HUES64 (cell line): ENCODE measurements around the gene BMP8A.
"Not testable (repeated sequence)": the region's sequence is repeated elsewhere in the genome, so short reads cannot be mapped to it uniquely, and the experiment has no call there.

Experiments
- H3K27ac ChIP-seq: 2 replicates; pipeline ENCODE4 v1.7.0; 2013; ENCODE audit warnings: low read depth, low read length, inconsistent platforms
- H3K27me3 ChIP-seq: 2 replicates; pipeline ENCODE4 v1.6.1; 2013; ENCODE audit warnings: mild to moderate bottlenecking, low read length; ENCODE audit not compliant: insufficient read depth
- H3K36me3 ChIP-seq: 2 replicates; pipeline ENCODE4 v1.6.1; 2013; ENCODE audit warnings: mild to moderate bottlenecking, low read length; ENCODE audit not compliant: insufficient read depth
- H3K4me1 ChIP-seq: 2 replicates; pipeline ENCODE4 v1.6.1; 2013; ENCODE audit warnings: mild to moderate bottlenecking, low read length, moderate library complexity; ENCODE audit not compliant: insufficient read depth
- H3K4me3 ChIP-seq: 2 replicates; pipeline ENCODE4 v1.5.1; 2013; ENCODE audit warnings: mild to moderate bottlenecking, low read length, moderate library complexity
- H3K9ac ChIP-seq: 2 replicates; pipeline ENCODE4 v1.6.1; 2013; ENCODE audit warnings: mild to moderate bottlenecking, low read depth, low read length
- H3K9me3 ChIP-seq: 2 replicates; pipeline ENCODE4 v1.6.1; 2013; ENCODE audit warnings: low read depth, low read length; ENCODE audit not compliant: insufficient read depth
- WGBS: fragments of 150-250, 120-280 bp; methylation state at CpG from one replicate; pipeline ENCODE4 v1.1.7; 2013; ENCODE audit warnings: missing lambda C conversion rate; 5-methylcytosine and 5-hydroxymethylcytosine counted together

Gene BMP8A

DNA sequence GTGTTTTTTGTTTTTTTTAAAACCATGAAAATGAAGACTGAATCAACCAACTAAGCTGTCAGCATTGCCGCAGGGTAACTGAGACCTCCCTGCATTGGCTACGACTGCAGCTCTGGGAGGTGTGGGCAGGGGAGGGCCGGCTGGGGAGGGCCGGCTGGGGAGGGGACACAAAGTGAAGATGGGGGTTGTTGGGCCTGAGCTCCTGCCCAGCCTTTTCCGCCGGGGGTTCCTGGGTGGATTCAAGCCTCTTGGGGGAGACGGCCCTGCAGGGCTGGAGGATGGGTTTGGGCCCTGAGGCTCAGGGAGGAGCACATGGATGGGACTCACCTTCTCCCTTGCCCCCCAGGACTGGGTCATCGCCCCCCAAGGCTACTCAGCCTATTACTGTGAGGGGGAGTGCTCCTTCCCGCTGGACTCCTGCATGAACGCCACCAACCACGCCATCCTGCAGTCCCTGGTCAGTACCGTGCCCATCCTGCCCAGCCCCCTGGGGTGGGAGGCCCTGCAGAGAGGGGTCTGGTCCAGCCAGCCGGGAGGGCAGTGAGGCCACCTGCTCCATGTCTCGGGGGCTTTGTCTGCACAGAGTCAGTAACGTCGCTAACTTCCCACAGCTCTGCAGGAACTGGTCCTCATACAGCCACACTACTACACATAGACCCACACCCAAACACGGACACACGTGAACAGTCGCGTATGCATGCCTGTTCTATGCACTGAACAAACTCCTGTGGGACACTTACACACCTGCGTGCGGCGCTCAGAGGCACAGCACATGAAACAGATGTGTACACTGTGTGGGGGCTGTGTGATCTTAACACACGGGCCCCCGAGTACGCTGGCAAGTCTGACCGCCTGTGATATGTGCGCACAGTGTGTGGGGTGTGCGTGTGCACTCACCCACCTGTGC, 31.5 kb downstream of the BMP8A start:
- WGBS, result 84% methylated on average over 28 of the region's 29 CpGs
- Histone ChIP-seq H3K36me3 (peaks cover 4% of the 10 kb centered on the region; the same call in 1 of the 2 replicates), H3K9me3 (no peaks in the 10 kb centered on the region), H3K9ac (no peak overlapping the region), H3K4me3 (no peak overlapping the region), H3K27me3 (no peaks in the 10 kb centered on the region), H3K4me1 (no peaks in the 10 kb centered on the region), H3K27ac (no peak overlapping the region)

DNA sequence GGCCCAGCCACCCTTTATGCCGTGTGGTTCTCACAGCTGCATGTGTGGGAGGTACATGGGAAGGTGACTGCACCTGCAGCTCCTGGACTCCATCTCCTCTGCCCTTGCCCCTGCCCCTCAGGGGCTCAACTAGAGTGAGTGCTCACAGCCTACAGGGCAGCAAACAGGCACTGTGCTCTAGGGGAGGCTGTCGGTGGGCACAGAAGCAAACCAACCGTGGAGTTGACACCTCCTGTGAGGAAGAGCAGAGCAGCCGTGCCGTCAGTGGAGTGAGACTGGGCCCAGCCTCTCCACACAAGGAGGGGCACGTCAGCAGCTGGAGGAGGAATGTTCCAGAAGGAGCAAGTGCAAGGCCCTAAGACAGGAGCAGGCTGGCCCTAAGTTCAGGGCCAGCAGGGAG, 32.7 kb downstream of the BMP8A start:
- WGBS, result 87% methylated on average over 6 of the region's 6 CpGs
- Histone ChIP-seq H3K27me3 (no peaks in the 10 kb centered on the region), H3K9ac (no peak overlapping the region), H3K9me3 (no peaks in the 10 kb centered on the region), H3K4me3 (no peak overlapping the region), H3K4me1 (no peaks in the 10 kb centered on the region), H3K27ac (no peak overlapping the region), H3K36me3 (peaks cover 6% of the 10 kb centered on the region; the same call in 1 of the 2 replicates)

DNA sequence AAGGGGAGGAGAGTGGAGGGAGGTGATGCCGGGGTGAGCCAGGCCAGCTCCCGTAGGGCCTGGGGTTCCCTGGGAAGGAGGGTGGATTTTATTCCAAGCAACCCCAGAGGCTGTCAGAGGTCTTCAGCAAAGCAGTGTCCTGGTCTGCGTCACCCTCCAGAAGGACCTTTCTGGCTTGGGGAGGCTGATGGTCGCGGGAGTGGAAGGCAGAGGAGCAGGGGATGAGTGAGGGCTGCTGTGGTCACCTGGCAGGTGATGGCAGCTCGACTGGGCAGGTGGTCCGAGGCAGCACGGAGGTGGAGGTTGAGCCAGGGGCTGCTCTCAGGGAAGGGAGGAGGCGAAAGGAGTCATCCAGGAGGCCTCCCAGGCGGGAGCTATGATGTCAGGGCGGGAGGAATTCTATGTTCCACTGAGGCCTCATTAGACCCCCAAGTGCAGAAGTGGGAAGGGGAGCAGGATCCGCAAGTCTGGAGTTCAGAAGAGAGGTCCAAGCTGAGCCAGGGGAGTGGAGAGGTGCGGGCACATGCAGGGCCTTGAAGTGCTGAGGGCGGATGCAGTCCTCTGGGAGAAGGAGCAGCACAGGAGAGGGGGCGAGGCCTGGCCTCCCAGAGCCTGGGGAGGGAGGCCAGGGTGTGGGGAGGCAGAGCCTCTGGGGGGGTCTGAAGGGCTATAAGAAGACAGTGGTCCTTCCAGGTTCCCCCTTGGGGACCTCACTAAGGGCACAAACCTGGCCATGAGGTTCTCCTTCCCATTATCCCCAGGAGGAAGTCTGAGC, 33.3 kb downstream of the BMP8A start:
- no peaks in the 10 kb centered on the region for H3K9me3 ChIP-seq
- no peaks in the 10 kb centered on the region for H3K27me3 ChIP-seq
- H3K9ac ChIP-seq, result no peak overlapping the region
- no peaks in the 10 kb centered on the region for H3K4me1 ChIP-seq
- WGBS, result 93% methylated on average over 15 of the region's 15 CpGs
- H3K27ac ChIP-seq, result no peak overlapping the region
- peaks cover 8% of the 10 kb centered on the region; the same call in 1 of the 2 replicates for H3K36me3 ChIP-seq
- no peak overlapping the region for H3K4me3 ChIP-seq

DNA sequence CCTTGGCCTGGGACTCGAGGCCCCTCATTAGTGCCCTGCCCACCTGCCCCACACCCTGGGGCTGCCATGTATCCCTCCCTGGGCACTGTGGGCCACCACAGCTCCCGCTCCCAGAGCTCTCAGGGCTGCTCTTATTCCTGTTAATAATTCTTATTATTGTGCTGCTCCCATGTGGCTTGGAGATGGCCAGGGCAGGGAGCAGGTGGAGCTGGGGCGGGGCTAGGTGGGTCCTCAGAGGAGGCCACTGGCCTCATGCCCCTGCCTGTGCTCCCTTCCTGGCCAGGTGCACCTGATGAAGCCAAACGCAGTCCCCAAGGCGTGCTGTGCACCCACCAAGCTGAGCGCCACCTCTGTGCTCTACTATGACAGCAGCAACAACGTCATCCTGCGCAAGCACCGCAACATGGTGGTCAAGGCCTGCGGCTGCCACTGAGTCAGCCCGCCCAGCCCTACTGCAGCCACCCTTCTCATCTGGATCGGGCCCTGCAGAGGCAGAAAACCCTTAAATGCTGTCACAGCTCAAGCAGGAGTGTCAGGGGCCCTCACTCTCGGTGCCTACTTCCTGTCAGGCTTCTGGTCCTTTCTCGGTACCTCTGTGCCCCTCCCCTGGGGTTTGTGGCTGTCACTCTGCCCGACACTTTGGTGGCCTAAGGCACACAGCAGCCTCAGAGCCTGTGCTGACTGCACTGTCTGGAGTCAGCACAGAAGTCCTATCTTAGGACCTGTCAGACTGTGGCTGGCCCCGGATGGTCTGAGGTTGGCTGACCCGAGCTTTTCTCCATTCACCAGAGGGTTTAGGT, 34.1 kb downstream of the BMP8A start:
- WGBS, result 92% methylated on average over 17 of the region's 17 CpGs
- no peak overlapping the region for H3K4me3 ChIP-seq
- H3K27me3 ChIP-seq, result no peaks in the 10 kb centered on the region

DNA sequence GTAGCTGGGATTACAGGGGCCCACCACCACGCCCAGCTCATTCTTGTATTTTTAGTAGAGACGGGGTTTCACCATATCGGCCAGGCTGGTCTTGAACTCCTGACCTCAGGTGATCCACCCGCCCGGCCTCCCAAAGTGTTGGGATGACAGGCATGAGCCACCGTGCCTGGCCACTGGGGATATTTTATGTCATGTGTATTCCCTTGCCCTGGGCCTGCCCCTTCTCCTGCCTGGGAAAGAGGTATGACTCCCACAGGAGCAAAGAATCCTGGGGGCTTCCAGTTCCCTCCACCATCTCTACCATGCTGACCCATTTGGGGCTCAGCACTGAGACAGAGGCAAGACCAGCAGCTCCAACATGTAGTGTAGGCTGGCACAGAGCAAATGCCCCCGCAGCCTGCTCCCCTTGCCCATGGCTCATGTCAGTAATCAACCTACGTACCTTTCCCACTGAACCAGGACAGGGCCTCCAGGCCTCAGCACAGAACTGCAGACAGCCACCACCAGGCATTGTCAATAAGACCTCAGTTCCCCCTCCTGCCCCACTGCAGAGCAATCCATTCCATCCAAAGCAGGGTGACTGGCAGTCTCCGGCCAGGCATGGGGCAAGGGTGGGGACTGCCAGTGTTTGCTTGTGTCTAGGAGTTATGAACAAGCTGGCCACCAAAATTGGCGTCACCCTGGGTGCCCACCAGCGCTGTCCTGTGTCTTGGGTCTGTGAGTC, 35.2 kb downstream of the BMP8A start:
- no peak overlapping the region for H3K9ac ChIP-seq
- peaks cover 10% of the 10 kb centered on the region; the same call in 1 of the 2 replicates for H3K36me3 ChIP-seq
- H3K4me1 ChIP-seq, result no peaks in the 10 kb centered on the region
- 96% methylated on average over 11 of the region's 11 CpGs for WGBS
- no peak overlapping the region for H3K4me3 ChIP-seq
- no peaks in the 10 kb centered on the region for H3K27me3 ChIP-seq
- no peak overlapping the region for H3K27ac ChIP-seq
- H3K9me3 ChIP-seq, result no peaks in the 10 kb centered on the region

More for the DNA sequence above, 34.1 kb downstream of the BMP8A start:
- Histone ChIP-seq H3K9me3 (no peaks in the 10 kb centered on the region), H3K36me3 (peaks cover 10% of the 10 kb centered on the region; the same call in 1 of the 2 replicates), H3K4me1 (no peaks in the 10 kb centered on the region), H3K9ac (no peak overlapping the region), H3K27ac (no peak overlapping the region)

DNA sequence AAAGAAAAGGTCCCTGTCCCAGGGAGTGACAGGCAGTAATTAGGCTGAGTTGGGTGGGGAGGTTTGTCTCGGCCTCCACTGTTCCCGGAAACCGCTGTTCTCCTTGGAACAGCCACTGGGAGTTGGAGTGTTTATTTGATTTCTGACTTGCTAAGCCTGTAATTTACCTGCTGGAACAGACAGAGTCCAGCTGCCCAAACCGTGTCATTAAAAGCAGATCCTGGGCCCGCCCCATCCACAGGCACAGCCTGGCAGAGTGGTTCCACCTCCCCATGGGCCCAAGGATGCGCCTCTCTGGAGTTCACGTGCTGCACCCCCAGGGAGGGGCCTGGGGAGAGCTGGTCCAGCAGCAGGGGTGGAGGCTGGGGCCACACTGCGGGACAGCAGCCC, 35.7 kb downstream of the BMP8A start:
- not testable (repeated sequence) for H3K4me3 ChIP-seq, H3K9ac ChIP-seq, H3K27ac ChIP-seq, H3K27me3 ChIP-seq, H3K9me3 ChIP-seq, H3K4me1 ChIP-seq
- 92% methylated on average over 8 of the region's 8 CpGs for WGBS
- H3K36me3 ChIP-seq, result peaks cover 13% of the 10 kb centered on the region; the same call in 1 of the 2 replicates

DNA sequence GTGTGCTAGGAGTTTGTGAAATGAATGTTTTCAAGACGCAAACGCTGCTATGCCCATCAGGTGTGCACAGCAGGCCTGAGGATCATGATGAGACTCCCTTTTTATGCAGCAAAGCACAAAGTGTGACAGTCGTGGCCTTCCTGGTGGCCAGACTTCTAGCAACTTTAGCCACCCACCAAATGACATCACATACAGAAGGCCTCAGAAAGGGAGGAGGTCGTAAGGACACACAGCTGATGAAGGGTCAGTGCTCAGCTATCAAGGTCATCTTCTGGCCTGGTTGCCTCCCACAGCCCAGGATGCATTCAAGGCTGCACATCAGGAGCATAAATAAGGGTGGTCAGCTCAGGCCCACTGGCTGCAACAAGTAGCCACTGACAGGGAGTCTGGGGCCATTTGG, 36.6 kb downstream of the BMP8A start:
- Histone ChIP-seq H3K27me3 (no peaks in the 10 kb centered on the region), H3K9me3 (no peaks in the 10 kb centered on the region), H3K4me1 (no peaks in the 10 kb centered on the region), H3K4me3 (no peak overlapping the region), H3K9ac (no peak overlapping the region), H3K27ac (no peak overlapping the region), H3K36me3 (peaks cover 14% of the 10 kb centered on the region; the same call in 1 of the 2 replicates)
- WGBS, result 91% methylated on average over 4 of the region's 4 CpGs

DNA sequence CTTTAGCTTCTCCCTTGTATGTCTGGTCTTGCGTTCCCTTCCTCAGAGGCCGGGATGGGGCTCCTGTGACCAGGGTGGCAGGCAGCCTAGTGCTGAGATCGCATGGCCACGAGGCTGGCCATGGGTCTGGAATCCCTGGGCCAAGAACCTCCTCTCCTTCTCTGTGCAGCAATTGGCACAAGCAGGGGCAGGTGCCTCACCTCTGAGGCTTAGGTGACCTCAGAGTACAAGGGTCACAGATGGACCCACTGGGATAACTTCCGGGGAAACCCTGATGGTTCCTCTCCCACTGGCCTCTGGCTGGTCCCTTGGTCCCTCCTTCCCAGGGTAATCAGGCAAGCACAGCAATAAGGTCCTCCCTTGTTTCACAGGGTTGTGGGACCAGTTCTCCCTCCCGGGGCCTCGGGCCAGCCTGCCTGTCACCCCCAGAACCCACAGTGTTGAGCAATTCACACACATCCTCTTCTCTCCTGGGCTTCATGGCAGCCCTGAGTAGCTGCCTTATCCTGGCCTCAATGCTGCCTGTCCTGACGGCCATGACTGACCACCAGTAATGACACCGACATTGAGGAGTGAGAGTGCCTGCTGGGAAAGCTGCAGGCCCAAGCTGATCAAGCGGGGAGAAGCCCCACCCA, 38.6 kb downstream of the BMP8A start:
- Histone ChIP-seq H3K9me3 (no peaks in the 10 kb centered on the region), H3K4me3 (no peak overlapping the region), H3K36me3 (peaks cover 17% of the 10 kb centered on the region; the same call in 1 of the 2 replicates), H3K9ac (no peak overlapping the region), H3K27ac (no peak overlapping the region), H3K27me3 (no peaks in the 10 kb centered on the region), H3K4me1 (no peaks in the 10 kb centered on the region)
- 97% methylated on average over 10 of the region's 10 CpGs for WGBS

DNA sequence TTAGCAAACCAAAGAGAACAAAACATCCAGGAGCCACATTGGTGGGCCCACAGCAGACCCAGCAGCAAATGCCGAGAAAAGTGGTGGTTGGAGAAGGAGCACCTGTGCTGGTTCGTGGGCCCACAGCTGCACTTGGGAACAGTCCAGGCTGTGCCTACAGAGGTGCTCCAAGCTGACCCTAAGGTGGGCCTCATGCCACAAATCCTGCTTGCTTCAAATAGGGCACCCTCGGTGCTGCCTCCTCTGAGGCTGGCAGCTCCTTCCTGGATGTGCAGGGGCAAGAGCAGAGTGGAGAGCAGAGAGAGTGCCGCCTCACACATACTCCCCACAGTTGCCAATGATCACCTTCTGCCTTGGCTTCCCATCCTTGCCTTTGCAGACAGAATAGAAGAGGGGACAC, 40.1 kb downstream of the BMP8A start:
- Histone ChIP-seq H3K9ac (no peak overlapping the region), H3K27ac (no peak overlapping the region), H3K4me3 (no peak overlapping the region), H3K4me1 (no peaks in the 10 kb centered on the region), H3K27me3 (no peaks in the 10 kb centered on the region), H3K36me3 (peaks cover 18% of the 10 kb centered on the region; the same call in 1 of the 2 replicates), H3K9me3 (no peaks in the 10 kb centered on the region)
- WGBS, result 96% methylated on average over 4 of the region's 4 CpGs

DNA sequence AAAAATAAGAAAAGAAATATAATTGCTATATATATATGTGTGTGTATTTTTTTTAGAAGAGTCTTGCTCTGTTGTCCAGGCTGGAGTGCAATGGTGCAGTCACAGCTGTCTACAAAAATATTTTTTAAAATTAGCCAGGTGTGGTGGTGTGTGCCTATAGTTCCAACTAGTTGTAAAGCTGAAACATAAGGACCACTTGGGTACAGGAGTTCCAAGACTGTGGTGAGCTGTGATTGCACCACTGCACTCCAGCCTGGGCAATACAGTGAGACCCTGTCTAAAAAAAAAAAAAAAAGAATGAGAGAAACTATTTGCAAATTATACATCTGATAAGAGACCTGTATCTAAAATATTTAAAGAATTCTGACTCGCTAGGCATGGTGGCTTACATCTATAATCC, 42.0 kb downstream of the BMP8A start:
- 100% methylated on average over 1 of the region's 1 CpG for WGBS
- Histone ChIP-seq H3K4me3 (no peak overlapping the region), H3K9me3 (no peaks in the 10 kb centered on the region), H3K4me1 (no peaks in the 10 kb centered on the region), H3K9ac (no peak overlapping the region), H3K27me3 (no peaks in the 10 kb centered on the region), H3K36me3 (peaks cover 21% of the 10 kb centered on the region; the same call in 1 of the 2 replicates), H3K27ac (no peak overlapping the region)
